Activated naive CD4-positive, alpha-beta T cell (primary cell): ENCODE measurements around the gene NEO1.

Source experiments
- DNase-seq, 4 experiments: peaks; one replicate each; lab custom pipeline; 2025; lab: John Stamatoyannopoulos, UW

The NEO1 gene

DNA sequence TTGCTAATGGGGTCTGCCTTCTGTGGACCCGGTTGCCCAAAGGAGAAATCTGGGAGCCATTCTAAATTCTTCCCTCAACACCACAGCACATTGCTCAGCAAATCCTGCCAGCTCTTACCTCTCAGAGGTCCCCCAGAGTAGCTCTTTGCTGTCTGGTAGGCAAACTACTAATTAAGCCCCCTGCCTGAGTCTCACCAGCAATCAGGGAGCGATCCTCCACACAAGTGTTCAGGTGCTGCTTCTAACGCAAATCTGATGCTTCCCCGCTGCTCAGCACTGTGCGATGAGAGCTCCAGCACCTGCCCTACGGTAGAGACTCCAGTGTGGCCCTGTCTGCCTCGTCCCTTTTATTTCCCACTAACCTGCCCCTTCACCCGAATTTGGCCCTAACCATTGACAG is 256.0 kb downstream of the NEO1 start:
- DNase-seq: no peak

DNA sequence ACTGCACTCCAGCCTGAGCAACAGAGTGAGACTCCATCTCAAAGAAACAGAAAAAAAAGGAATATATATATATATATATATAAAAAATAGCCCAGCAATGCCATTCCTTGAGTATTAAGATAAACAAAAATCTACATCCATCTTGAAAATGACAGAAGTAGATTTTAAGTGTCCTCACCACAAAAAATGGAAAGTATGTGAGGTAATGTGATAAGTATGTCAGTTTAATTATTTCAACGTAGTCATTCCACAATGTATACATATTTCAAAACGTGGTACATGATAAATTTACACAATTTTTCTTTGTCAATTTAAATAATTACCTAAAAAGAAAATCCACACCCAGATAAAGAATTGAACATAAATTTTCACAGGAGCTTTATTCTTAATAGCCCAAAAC is 261.6 kb downstream of the NEO1 start:
- DNase-seq: no peak

DNA sequence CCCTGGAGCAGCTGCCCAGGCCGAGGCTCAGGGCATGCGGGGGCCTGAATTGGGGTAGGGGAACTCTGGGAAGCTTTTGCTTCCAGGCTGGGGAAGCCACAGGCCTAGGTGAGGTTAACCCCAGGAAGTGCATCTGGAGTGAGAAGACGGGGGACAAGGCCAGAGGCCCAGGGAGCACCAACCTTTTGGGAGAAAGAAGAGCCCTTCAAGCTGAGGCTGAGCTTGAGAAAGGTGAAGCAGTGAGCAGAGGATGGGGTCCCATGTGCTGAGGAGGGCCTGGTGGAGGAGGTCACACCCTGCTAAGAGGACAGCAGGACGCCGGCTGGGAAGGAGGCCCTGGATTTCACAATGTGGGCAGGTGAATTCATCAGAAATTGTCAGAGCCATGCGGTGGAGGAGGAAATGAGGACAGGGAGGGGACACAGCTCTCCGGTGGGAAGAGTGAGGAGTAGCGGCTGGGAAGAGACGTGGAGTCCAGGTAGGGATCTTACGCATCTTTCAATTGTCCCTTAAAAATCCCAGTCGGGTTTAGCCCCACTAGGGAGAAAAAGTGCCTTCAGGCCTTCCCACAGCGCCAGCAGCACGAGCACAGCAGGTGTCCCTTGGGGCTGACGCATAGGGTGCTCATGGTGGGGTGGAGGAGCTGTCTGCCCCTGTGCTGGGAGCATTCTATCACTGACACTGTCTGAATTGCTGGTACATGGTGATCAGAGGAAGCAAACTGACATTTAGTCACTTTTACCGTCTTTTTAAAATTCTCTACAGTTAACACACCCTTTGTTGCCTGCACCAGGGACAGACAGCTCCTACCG is 265.6 kb downstream of the NEO1 start:
- no peak for DNase-seq

DNA sequence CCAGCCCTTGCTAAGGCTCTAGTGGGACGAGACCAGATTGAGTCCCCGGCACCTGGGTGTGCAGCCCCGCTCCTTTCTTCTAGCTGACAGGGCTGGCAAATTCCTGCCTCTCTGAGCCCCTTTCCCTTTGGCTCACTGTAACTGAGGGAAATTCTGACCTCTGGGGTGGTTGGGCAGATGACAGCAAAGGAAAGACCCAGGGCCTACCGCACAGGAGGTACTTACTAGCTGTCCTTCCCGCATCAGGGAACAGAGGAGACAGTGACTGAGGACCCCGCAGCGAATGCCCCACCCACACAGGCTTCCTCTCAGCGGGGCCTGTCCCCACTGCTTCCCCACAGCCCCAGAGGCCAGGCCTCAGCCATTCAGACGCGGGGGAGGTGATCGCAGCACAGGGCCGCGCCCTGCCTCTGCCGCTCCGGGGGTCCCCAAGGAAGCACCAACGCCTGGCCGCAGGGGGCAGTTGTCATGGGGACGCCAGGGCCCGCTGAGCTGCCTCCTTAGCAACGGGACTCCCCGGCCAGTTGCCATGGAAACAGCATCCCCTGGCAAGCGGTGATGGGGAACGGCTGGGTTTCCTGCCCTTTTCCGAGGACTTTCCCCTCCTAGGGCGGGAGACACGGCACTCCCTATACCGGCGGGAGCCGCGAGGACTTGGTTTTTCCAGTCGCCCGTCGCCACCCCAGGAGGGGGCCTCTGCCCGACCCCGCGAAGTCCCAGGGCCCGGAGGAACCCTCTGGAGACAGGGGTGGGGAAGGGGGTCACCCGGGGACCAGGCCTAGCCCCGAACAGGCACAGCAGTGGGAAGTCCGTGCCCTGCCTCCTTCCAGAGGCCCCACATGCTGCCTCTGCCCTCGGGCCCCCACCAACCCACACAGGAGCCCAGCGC is 266.4 kb downstream of the NEO1 start:
- DNase-seq: no peak

DNA sequence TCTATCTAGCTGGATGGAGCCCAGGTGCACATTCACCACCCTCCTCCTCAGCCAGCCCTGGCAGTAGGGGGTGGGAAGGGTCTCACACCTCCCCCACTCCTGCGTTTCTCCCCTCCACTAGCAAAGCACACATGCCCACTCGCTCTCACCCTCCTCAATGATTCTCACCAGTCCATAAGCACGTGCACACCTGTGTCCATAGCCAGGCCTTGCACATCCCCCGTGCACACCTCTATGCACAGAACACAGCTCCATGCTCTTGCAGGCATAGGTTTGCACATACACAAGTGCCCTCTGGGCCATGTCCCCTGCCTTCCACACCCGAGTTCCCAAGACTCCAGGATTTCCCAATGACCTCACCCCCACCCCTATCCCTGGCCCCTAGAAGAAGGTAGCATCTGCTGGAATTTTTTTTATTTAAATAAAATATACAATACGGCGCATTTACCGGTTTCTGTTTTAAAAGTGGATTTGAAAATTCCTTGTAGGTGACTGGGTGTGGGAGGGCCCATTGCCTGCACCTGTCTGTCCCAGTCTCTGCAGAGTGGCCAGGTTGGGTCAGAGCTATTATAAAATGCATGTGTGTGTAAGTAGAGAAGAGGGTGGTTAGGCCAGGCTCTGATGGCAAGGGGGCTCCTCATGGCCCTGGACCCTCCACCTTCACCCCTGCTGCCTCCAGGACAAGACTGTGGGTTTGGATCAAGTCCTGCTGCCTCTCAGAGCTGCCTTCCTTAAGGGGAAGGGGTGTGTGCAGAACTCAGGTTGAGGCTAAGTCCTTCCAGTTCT is 267.4 kb downstream of the NEO1 start:
- DNase-seq: no peak

DNA sequence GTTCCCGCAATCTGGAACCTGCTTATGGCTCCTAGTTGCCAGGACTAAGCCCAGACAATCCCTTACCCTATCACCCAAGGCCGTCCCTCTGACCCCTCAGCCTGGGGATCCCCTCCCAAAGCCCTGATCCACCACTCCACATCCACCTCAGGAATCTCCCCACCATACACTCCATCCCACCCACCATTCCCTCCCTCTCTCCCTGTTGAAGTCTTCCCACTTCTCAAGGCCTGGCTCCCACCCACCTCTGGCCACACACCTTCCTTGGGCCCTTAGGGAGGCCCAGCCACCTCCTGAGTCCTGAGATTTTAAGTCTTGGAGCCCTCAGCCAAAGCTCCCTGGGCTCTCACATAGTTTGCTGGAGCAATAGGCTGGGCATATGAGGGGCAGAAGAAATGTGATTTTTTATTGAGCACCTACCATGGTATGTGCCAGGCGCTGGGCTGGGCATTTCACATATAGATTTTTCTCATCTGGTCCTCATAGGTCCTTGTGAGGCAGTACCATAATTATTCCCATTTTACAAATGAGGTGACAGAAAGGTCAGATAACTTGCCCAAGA is 268.4 kb downstream of the NEO1 start:
- no peak for DNase-seq

DNA sequence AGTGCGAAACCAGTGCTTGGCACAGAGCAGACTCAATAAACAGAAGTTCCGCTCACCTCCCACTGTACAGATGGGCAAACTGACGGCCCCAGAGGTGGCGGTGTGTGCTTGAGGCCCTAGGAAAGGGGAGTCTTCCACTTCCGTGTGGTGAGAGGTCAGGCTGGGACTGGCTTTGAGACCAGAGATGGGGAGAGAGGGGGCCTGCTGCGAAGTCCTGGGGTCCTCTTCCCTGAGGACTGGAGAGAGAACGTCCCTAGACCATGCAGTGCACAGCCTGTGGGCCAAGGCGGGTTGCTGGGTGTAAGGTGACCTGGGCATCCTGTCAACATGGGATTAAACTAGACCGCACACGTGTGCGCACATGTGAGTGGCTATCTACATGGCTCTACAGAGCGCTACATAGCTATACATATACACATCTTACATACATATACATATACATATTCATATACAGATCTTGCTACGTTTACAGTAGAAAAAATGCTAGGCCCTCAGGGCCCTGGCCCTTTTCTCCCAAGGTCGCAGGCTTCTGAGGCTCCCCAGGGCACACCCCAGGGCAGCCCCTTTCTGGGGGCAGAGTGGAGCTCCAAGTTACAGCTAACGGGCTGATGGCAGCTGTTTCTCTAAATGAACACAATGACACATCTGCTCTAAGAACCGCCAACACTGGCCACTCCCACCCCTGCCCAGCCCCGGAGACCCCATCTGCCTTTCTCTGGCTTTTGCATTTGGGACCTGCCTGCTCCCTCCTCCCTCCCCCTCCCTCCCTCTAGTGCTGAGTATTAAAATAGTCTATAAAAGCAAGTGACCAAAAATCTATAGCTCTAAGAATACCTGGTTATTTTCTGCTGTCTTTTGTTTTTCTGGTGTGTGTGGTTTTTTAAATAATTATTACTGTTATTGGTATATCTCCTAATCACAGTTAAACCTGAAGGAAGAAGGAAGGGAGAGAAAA is 269.5 kb downstream of the NEO1 start:
- no peak for DNase-seq

GRCh38 chr15:73322665-73323373 is 270.6 kb downstream of the NEO1 start:
- no peak for DNase-seq

DNA sequence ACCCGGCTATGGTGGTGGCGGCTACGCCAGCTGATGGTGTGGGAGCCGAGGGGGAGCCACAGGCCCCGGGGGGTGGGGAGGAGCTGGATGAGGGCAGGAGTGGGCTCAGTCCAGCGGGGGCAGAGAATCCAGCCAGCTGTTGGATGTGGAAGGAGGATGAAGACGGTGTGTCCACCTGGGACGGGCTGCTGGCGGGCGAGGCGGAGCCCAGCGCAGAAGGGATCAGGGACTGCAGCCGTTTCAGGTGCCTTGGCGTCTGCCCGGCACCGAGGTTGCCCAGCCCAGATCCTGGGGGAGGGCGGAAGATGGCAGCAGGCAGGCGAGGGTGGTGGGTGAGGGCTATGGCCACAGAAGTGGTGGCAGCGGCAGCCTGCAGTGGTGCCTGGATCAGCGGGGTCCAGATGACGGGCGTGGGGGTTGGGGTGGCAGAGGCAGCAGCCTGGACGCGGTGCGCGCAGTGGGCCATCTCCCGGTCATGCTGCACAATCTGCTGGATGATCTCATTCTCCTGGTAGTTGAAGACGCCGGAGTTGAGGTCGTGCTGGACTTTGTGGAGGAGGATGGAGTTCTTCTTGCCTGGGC is 271.2 kb downstream of the NEO1 start:
- no peak for DNase-seq

GRCh38 chr15:73323956-73324355 is 271.7 kb downstream of the NEO1 start:
- DNase-seq: no peak

DNA sequence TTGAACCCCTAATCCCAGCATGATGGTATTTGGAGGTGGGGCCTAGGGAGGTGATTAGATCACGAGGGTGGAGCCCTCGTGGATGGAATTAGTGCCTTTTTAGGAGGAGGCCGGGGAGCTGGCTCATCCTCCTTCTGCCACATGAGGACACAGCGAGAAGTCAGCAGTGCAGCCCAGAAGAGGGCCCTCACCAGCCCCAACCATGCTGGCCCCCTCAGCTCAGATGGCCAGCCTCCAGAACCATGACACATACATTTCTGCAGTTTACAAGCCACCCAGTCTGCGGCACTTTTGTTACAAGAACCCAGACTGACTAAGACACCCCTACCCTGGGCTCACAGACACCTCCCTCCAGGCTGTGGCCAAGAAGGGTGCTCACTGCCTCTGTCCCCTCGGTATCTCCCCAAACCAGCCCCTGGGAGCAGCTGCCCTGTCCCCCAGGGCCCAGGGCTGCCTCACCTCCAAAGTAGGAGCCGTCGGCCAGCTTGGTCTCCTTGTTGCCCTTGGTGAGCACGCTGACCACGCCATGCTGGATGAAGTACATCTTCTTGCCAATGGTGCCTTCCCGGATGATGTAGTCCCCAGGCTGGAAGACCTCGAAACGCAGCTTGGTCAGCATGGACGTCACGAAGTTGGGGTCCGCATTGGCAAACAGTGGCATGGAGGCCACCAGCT is 272.4 kb downstream of the NEO1 start:
- DNase-seq: no peak

GRCh38 chr15:73325191-73325861 is 273.1 kb downstream of the NEO1 start:
- DNase-seq: no peak

GRCh38 chr15:73326157-73326556 is 273.9 kb downstream of the NEO1 start:
- DNase-seq: no peak

- DNase-seq: no peak
Observed at GRCh38 chr15:73328149-73328820, 276.0 kb downstream of the NEO1 start.

- no peak for DNase-seq
Observed at GRCh38 chr15:73328981-73329380, 276.7 kb downstream of the NEO1 start.

DNA sequence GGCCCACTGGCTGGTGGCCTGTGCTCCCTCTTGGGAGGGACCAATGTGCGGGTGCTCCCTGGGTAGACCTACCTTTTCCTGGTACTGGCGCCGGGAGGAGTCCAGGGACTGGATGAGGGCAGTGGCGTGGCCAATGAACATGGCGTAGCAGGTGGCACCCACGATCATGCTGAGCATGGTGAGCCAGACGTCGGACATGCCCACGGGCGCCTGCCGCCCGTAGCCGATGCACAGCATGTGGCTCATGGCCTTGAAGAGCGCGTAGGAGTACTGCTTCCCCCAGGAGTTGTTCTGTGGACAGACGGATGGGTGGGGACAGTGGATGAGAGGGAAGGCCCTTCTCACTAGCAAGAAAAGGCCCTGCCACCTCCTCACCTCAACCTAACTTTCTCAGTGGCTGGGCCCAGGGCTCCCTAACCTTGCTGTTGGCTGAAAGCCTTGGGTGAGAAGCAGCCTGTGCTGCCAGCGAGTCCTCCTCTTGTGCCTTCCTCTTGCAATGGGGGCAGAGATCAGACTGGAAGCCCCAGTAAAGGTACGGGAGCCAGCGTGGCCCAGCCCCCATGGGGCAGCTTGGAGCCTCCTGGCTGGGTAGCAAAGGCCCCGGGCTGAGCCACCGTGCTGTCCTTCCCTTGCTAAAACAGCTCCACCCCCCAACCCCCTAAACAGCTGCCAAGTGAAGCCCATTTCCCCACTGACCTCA is 277.4 kb downstream of the NEO1 start:
- no peak for DNase-seq

- DNase-seq: no peak
Observed at GRCh38 chr15:73330206-73331051, 278.2 kb downstream of the NEO1 start.
